Small intestine (tissue), 7 donors: ENCODE data around the gene TBC1D14. TPM values are rescaled to one million over a fixed set of nuclear protein-coding genes. Genes with fewer than 3 reads are reported as not detected.
"Not testable (repeated sequence)": the region's sequence is repeated elsewhere in the genome, so short reads cannot be mapped to it uniquely, and the experiment has no call there.

Experiments
- DNase-seq, 2 donors: peaks; one replicate each; pipeline versions ENCODE4 v3.0.0 to v3.0.0-alpha.2; 2013
- FAIRE-seq: peaks from 2 replicates; lab custom pipeline; 2012; peaks lifted over from hg19 to GRCh38; lab: Jason Lieb, UNC
- H3K27ac ChIP-seq, 3 donors: one replicate each; pipeline ENCODE4 v1.5.1; 2013; ENCODE audit warnings: low read length in 2 of 3, mild to moderate bottlenecking in 2 of 3, control low read depth in 1 of 3, inconsistent platforms in 1 of 3, low read depth in 1 of 3, moderate library complexity in 1 of 3
- H3K27me3 ChIP-seq, 3 donors: one replicate each; pipeline ENCODE4 v1.6.1; 2013; ENCODE audit warnings: low read length in 3 of 3, inconsistent platforms in 1 of 3; ENCODE audit not compliant: control insufficient read depth in 3 of 3, insufficient read depth in 3 of 3
- H3K36me3 ChIP-seq, 3 donors: one replicate each; pipeline ENCODE4 v1.6.1; 2013; ENCODE audit warnings: low read length in 3 of 3, inconsistent platforms in 1 of 3, low read depth in 1 of 3, mild to moderate bottlenecking in 1 of 3, moderate library complexity in 1 of 3; ENCODE audit not compliant: control insufficient read depth in 3 of 3, insufficient read depth in 2 of 3
- H3K4me1 ChIP-seq, 3 donors: one replicate each; pipeline ENCODE4 v1.6.1; 2013; ENCODE audit warnings: low read length in 2 of 3, inconsistent platforms in 1 of 3, low read depth in 1 of 3, mild to moderate bottlenecking in 1 of 3, moderate library complexity in 1 of 3; ENCODE audit not compliant: control insufficient read depth in 3 of 3, insufficient read depth in 2 of 3
- H3K4me3 ChIP-seq, 3 donors: one replicate each; pipeline ENCODE4 v1.5.1; 2013; ENCODE audit warnings: low read length in 3 of 3, control low read depth in 1 of 3, inconsistent platforms in 1 of 3, low read depth in 1 of 3, mild to moderate bottlenecking in 1 of 3, moderate library complexity in 1 of 3
- H3K9me3 ChIP-seq, 2 donors: one replicate each; pipeline ENCODE4 v1.6.1; 2013; ENCODE audit warnings: low read depth in 1 of 2, low read length in 1 of 2; ENCODE audit not compliant: control insufficient read depth in 2 of 2, insufficient read depth in 1 of 2
- WGBS, 3 donors: extraction: QIAGEN DNeasy Blood & Tissue Kit; methylation state at CpG; one replicate each; pipeline ENCODE4 v1.1.7; 2013; 5-methylcytosine and 5-hydroxymethylcytosine counted together
- polyA plus RNA-seq, 4 donors: library from polyadenylated mRNA; stranded (reverse) in 3 of 4; unstranded in 1 of 4; fragments of 200-250 nt in 3 of 4; fragments of 120-200 nt in 1 of 4; gene quantifications; one replicate each; pipeline versions ENCODE4 v1.2.1 to v1.2.3, GENCODE V29; 2013
- donor health status: healthy with polysubstance abuse.
- donor health status: control.
- donor health status: control.
- donor health status: Bipolar disorder and iron deficiency.
- donor health status: healthy.

The TBC1D14 gene
- polyA plus RNA-seq, 4 donors: 16.8 to 57.8 (median 25.2) TPM

- FAIRE-seq (no peak), DNase-seq (peak in 1 of 2 donors; percentile 47)
- peaks cover 6 to 29% (median 9%) of the 10 kb centered on the region in 3 donors for H3K4me1 ChIP-seq
- H3K27ac ChIP-seq: peak overlapping the region in 2 of 3 donors; percentile 6 to 69
- peak overlapping the region; percentile 69 to 92 (median 85) for H3K4me3 ChIP-seq
- WGBS, 3 donors: 0 to 1% (median 0%) methylated on average over 27 to 58 of the region's 58 CpGs
- H3K27me3 ChIP-seq: peaks cover 0 to 3% (median 0%) of the 10 kb centered on the region in 3 donors
- H3K9me3 ChIP-seq: no peaks in the 10 kb centered on the region
- peaks cover 0 to 20% (median 0%) of the 10 kb centered on the region in 3 donors for H3K36me3 ChIP-seq
Observed at GRCh38 chr4:6909970-6910339, 329 bp downstream of the TBC1D14 start.

- 6 to 19% (median 15%) methylated on average over 31 of the region's 31 CpGs for WGBS, 3 donors
- H3K9me3 ChIP-seq: no peaks in the 10 kb centered on the region
- FAIRE-seq: no peak
- H3K27ac ChIP-seq: peak overlapping the region in 2 of 3 donors; percentile 6 to 69
- H3K27me3 ChIP-seq: peaks cover 0 to 3% (median 0%) of the 10 kb centered on the region in 3 donors
- DNase-seq: peak; percentile 47 to 71
- H3K36me3 ChIP-seq: peaks cover 0 to 24% (median 0%) of the 10 kb centered on the region in 3 donors
- H3K4me3 ChIP-seq: peak overlapping the region; percentile 69 to 92 (median 85)
- peaks cover 6 to 34% (median 9%) of the 10 kb centered on the region in 3 donors for H3K4me1 ChIP-seq
Observed at GRCh38 chr4:6910340-6910959, 824 bp downstream of the TBC1D14 start.

- peak overlapping the region in 2 of 3 donors; percentile 6 to 69 for H3K27ac ChIP-seq
- peak overlapping the region in 2 of 3 donors; percentile 69 to 92 for H3K4me3 ChIP-seq
- 66 to 84% (median 74%) methylated on average over 15 of the region's 15 CpGs for WGBS, 3 donors
- peaks cover 0 to 26% (median 0%) of the 10 kb centered on the region in 3 donors for H3K36me3 ChIP-seq
- no peaks in the 10 kb centered on the region for H3K9me3 ChIP-seq
- peaks cover 9 to 42% (median 10%) of the 10 kb centered on the region in 3 donors for H3K4me1 ChIP-seq
- DNase-seq (no peak), FAIRE-seq (no peak)
- H3K27me3 ChIP-seq: peaks cover 0 to 3% (median 0%) of the 10 kb centered on the region in 3 donors
Observed at GRCh38 chr4:6910960-6911874, 1.6 kb downstream of the TBC1D14 start.

- not testable (repeated sequence) for H3K4me3 ChIP-seq, H3K9me3 ChIP-seq, H3K27ac ChIP-seq, H3K27me3 ChIP-seq, DNase-seq, FAIRE-seq
- Histone ChIP-seq H3K36me3 (peaks cover 0 to 26% (median 0%) of the 10 kb centered on the region in 3 donors), H3K4me1 (peaks cover 9 to 49% (median 15%) of the 10 kb centered on the region in 3 donors)
- WGBS, 3 donors: 83 to 87% (median 84%) methylated on average over 10 of the region's 10 CpGs
Observed at GRCh38 chr4:6911917-6912316, 2.3 kb downstream of the TBC1D14 start.

GRCh38 chr4:6912441-6912840 lies 2.8 kb downstream of the TBC1D14 start:
- 73 to 76% (median 75%) methylated on average over 4 of the region's 4 CpGs for whole genome bisulfite sequencing, 3 donors
- Histone ChIP-seq H3K27me3 (no peaks in the 10 kb centered on the region), H3K36me3 (peaks cover 0 to 26% (median 0%) of the 10 kb centered on the region in 3 donors), H3K4me1 (peaks cover 10 to 51% (median 15%) of the 10 kb centered on the region in 3 donors), H3K9me3 (no peaks in the 10 kb centered on the region), H3K4me3 (no peak overlapping the region), H3K27ac (no peak overlapping the region)
- DNase-seq (no peak), FAIRE-seq (no peak)

GRCh38 chr4:6913350-6913905 lies 3.8 kb downstream of the TBC1D14 start:
- H3K36me3 ChIP-seq: peaks cover 0 to 29% (median 0%) of the 10 kb centered on the region in 3 donors
- no peak overlapping the region for H3K4me3 ChIP-seq
- FAIRE-seq (no peak), DNase-seq (no peak)
- no peak overlapping the region for H3K27ac ChIP-seq
- H3K27me3 ChIP-seq: no peaks in the 10 kb centered on the region
- H3K4me1 ChIP-seq: peaks cover 18 to 51% (median 19%) of the 10 kb centered on the region in 3 donors
- H3K9me3 ChIP-seq: no peaks in the 10 kb centered on the region
- WGBS, 3 donors: 82 to 88% (median 84%) methylated on average over 6 of the region's 6 CpGs

- H3K4me3 ChIP-seq: no peak overlapping the region
- H3K27ac ChIP-seq: peak overlapping the region in 1 of 3 donors; percentile 5
- no peak for FAIRE-seq
- peaks cover 17 to 52% (median 18%) of the 10 kb centered on the region in 3 donors for H3K4me1 ChIP-seq
- no peak for DNase-seq
- 85 to 94% (median 86%) methylated on average over 9 of the region's 9 CpGs for WGBS, 3 donors
- H3K27me3 ChIP-seq: no peaks in the 10 kb centered on the region
- peaks cover 0 to 30% (median 0%) of the 10 kb centered on the region in 3 donors for H3K36me3 ChIP-seq
- no peaks in the 10 kb centered on the region for H3K9me3 ChIP-seq
Observed at GRCh38 chr4:6914448-6914847, 4.8 kb downstream of the TBC1D14 start.
